Tibial nerve (tissue), 4 donors: Measurements from ENCODE around the gene SCLT1.

ENCODE experiments used
- EP300 ChIP-seq, 2 donors: sonication (generic); formaldehyde crosslinking; IDR thresholded peaks; one replicate each; pipeline ENCODE4 v1.6.1; 2017; ENCODE audit warnings: antibody characterized with exemption in 2 of 2, mild to moderate bottlenecking in 1 of 2
- POLR2A ChIP-seq, 2 donors: fragments of 450-650 bp; IDR thresholded peaks; one replicate each; pipeline ENCODE4 v1.6.1; 2017; ENCODE audit warnings: antibody characterized with exemption in 2 of 2, mild to moderate bottlenecking in 2 of 2, moderate library complexity in 2 of 2
- TF ChIP-seq, protein P1 (sequence below), 5 experiments: fragments of 200-600 bp in 3 of 5; fragments of 450-650 bp in 2 of 5; sonication (generic) in 3 of 5; IDR thresholded peaks; one replicate each; pipeline ENCODE4 v1.5.1; 2016 to 2019; ENCODE audit warnings: antibody characterized with exemption in 5 of 5, mild to moderate bottlenecking in 3 of 5, moderate library complexity in 2 of 5

DNA sequence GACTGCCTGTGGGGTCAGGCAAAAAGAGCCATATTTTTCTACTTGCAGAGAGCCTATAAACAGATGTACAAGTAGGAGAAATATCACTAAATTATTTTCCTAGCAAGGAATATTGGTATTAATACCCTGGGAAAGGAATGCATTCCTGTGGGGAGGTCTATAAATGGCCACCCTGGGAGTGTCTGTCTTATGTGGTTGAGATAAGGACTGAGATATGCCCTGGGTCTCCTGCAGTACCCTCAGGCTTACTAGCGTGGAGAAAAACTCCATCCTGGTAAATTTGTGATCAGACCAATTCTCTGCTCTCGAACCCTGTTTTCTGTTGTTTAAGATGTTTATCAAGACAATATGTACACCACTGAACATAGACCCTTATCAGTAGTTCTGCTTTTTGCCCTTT lies 38.0 kb upstream of the SCLT1 start:
- TF ChIP-seq, protein P1, sequence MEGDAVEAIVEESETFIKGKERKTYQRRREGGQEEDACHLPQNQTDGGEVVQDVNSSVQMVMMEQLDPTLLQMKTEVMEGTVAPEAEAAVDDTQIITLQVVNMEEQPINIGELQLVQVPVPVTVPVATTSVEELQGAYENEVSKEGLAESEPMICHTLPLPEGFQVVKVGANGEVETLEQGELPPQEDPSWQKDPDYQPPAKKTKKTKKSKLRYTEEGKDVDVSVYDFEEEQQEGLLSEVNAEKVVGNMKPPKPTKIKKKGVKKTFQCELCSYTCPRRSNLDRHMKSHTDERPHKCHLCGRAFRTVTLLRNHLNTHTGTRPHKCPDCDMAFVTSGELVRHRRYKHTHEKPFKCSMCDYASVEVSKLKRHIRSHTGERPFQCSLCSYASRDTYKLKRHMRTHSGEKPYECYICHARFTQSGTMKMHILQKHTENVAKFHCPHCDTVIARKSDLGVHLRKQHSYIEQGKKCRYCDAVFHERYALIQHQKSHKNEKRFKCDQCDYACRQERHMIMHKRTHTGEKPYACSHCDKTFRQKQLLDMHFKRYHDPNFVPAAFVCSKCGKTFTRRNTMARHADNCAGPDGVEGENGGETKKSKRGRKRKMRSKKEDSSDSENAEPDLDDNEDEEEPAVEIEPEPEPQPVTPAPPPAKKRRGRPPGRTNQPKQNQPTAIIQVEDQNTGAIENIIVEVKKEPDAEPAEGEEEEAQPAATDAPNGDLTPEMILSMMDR (IDR thresholded peaks at IDR 0.05), result no peak
- TF ChIP-seq POLR2A (IDR thresholded peaks at IDR 0.05), result no peak
- TF ChIP-seq EP300 (IDR thresholded peaks at IDR 0.05), result no peak
